ENCODE data around the gene KCNH3.

DNA sequence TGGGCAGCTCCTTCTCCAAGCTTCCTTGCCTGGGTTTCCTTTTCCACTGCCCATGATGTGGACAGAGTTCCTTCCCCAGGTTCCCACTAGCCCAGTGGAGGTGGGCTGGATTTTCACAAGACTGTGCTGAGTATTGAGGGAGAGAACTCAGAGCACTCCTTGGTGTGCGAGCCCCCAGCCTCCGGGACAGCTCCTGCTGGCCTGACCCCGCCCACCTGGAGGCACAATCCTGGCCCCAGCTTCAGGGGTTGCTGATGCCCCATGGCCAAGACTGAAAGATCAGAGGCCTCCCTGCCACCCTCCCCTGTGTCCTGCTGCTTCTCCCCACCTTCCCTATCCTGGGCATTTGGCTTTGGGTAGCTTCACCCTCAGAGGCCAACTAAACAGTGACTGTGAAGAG is 7.7 kb downstream of the KCNH3 start:
- no peak for TF ChIP-seq JUND (IDR thresholded peaks at IDR 0.05; ENCODE audit: low read depth, low read length)
- TF ChIP-seq EZH2 (IDR thresholded peaks at IDR 0.05; ENCODE audit: borderline replicate concordance, control insufficient read depth, low read depth, low read length) = no peak
- TF ChIP-seq SRF (IDR thresholded peaks at IDR 0.05; ENCODE audit: low read depth in 2 of 2, low read length in 2 of 2) = no peak
- no peak for TF ChIP-seq ZNF274 (IDR thresholded peaks at IDR 0.05; ENCODE audit: insufficient read depth, insufficient read length)
- no peak for TF ChIP-seq RFX5 (IDR thresholded peaks at IDR 0.05; ENCODE audit: low read depth, low read length)
- no peak for TF ChIP-seq POLR2A (IDR thresholded peaks at IDR 0.05; ENCODE audit: low read depth, low read length)
